Measurements from ENCODE around the gene SLC43A3.

The SLC43A3 gene

DNA sequence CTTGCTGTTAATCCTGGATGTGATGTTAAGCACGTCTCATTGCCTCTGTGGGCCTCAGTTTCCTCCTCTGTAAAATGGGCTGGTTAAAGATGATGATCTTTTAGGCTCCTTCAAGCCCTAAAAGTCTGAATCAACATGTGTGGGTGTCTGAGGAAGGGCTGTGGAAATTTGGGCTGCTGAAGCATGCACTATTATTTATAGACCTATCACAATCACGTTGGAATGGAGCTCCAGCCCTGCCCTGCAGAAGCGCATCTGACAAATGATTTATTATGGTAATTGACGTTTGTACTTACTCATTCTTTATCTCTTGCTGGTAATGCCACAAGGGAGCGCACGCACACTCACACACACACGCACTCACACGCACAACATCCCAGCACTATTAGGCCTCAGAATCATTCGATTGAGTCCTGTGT, 68.4 kb downstream of the SLC43A3 start:
- no peak for DNase-seq (ENCODE audit: low read depth in 2 of 2)

DNA sequence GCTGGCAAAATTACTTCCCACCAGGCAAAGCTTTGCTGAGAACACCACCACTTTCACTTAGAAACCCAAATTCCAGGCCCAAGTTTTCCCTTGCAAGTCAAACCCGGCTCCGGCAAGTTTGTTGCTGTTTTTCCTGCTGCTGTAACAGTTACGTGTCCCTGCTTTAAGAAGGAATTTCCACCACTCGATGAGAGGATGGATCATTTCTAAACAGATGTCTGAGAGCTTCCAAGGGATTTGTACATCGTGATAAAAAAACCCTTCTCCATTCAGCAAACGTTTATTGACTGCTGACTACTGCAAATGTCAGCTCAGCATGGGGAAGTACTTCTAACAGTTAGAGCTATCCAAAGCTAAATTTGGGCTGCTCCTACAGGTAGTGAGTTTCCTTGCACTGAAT, 69.1 kb downstream of the SLC43A3 start:
- no peak for DNase-seq (ENCODE audit: low read depth in 2 of 2)

DNA sequence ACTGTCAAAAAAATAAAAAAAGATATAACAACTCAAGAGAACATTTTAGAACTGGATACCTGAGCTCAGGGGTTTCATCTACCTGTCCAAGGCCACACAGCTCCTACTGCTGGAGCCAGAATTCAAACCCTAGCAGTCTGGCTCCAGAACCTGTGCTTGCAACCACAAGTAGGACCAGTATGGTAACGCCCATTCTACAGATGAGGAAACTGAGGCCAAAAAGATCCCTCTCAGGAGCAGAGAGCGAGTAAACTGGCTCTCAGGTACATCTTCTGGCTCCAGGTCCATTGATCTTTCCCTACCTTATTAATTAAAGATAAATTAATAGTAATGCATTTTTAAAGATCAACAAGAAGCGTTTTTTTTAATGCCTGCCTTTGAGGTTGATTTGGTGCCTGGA, 69.6 kb downstream of the SLC43A3 start:
- DNase-seq (ENCODE audit: low read depth in 2 of 2), result no peak

Data from stimulated activated CD4-positive, alpha-beta T cell treated with anti-CD3 and anti-CD28 coated beads, Interleukin-1b, Interleukin-23, amount 100 ng/mL, for 4 hours (primary cell).